Spleen (tissue), 7 donors: ENCODE data around the gene DOCK2.
"Not testable (repeated sequence)": the region's sequence is repeated elsewhere in the genome, so short reads cannot be mapped to it uniquely, and the experiment has no call there.

ENCODE experiments used
- CTCF ChIP-seq, 11 experiments: fragments of 200-600 bp in 7 of 11; fragments of 450-650 bp in 4 of 11; sonication (generic) in 4 of 11; IDR thresholded peaks in 8 of 11; conservative IDR thresholded peaks in 3 of 11; 1 replicate in 7 of 11; 2 replicates in 4 of 11; pipeline versions ENCODE4 v1.4.0 to v1.8.0; 2016 to 2021; ENCODE audit warnings: antibody characterized with exemption in 11 of 11, inconsistent platforms in 4 of 11, mild to moderate bottlenecking in 1 of 11
- POLR2A ChIP-seq, 3 donors: fragments of 450-650 bp; IDR thresholded peaks; one replicate each; pipeline ENCODE4 v1.5.1; 2017; ENCODE audit warnings: antibody characterized with exemption in 3 of 3, mild to moderate bottlenecking in 1 of 3
- donor health status: DM: no; HTN: no; CAD: no; lungs with moderate emphysema.
- donor health status: DM: no; HTN: no; CAD: no.
- donor health status: DM: no; HTN: no; CAD: no.

GRCh38 chr5:169808880-169809279 lies 171.8 kb downstream of the DOCK2 start:
- not testable (repeated sequence) for TF ChIP-seq CTCF (IDR thresholded peaks at IDR 0.05 in 8 of 11, conservative IDR thresholded peaks at IDR 0.05 in 3 of 11); POLR2A (IDR thresholded peaks at IDR 0.05)
